PC-9 (cell line): Measurements from ENCODE around the gene CD36. TPM values are rescaled to one million over a fixed set of nuclear protein-coding genes. Genes with fewer than 3 reads are reported as not detected.

Experiments
- BruUV-seq: library from RNA; stranded (reverse); fragments of 400-500 nt; replicated peaks from 2 replicates; lab custom pipeline; 2021; lab: Mats Ljungman, UMichigan
- CTCF ChIA-PET: fragments of 300-600 bp; sonication (Branson Sonifier 250); formaldehyde crosslinking; loops from one replicate; lab custom pipeline; 2022; ENCODE audit warnings: antibody characterized with exemption; lab: Charles Lee
- POLR2A ChIA-PET: fragments of 300-600 bp; sonication (Branson Sonifier 250); formaldehyde crosslinking; loops from one replicate; lab custom pipeline; 2022; ENCODE audit warnings: antibody characterized with exemption; ENCODE audit not compliant: unreplicated experiment; lab: Charles Lee
- DNase-seq, 2 experiments: peaks; one replicate each; pipeline versions ENCODE4 v3.0.0 to v3.0.0-alpha.2; 2015 to 2022; ENCODE audit warnings: mixed read lengths in 1 of 2
- H2AFZ ChIP-seq: fragments of 200-600 bp; sonication (generic); 2 replicates; pipeline ENCODE4 v1.8.1; 2017; ENCODE audit warnings: antibody characterized with exemption
- H3F3A ChIP-seq: fragments of 200-600 bp; sonication (generic); 2 replicates; pipeline ENCODE4 v1.8.1; 2017; ENCODE audit warnings: antibody characterized with exemption, mild to moderate bottlenecking, low read depth; ENCODE audit not compliant: insufficient read depth
- H3K27ac ChIP-seq: fragments of 200-600 bp; sonication (generic); 2 replicates; pipeline ENCODE4 v1.6.1; 2016; ENCODE audit warnings: mixed run types
- H3K27me3 ChIP-seq: fragments of 200-600 bp; sonication (generic); 2 replicates; pipeline ENCODE4 v1.6.1; 2016; ENCODE audit warnings: low read depth, mixed run types; ENCODE audit not compliant: insufficient read depth
- H3K36me3 ChIP-seq: fragments of 200-600 bp; sonication (generic); 2 replicates; pipeline ENCODE4 v1.6.1; 2016; ENCODE audit warnings: low read depth, mixed run types
- H3K4me1 ChIP-seq: fragments of 200-600 bp; sonication (generic); replicated peaks from 2 replicates; pipeline ENCODE4 v1.6.1; 2016; ENCODE audit warnings: mixed run types; ENCODE audit not compliant: insufficient read depth
- H3K4me2 ChIP-seq: fragments of 200-600 bp; sonication (generic); 2 replicates; pipeline ENCODE4 v1.6.1; 2017; ENCODE audit warnings: mixed run types
- H3K4me3 ChIP-seq: fragments of 200-600 bp; sonication (generic); 2 replicates; pipeline ENCODE4 v1.6.1; 2016; ENCODE audit warnings: mixed run types
- H3K79me2 ChIP-seq: fragments of 200-600 bp; sonication (generic); 2 replicates; pipeline ENCODE4 v1.6.1; 2017; ENCODE audit warnings: low read depth, mixed run types
- H3K9me2 ChIP-seq: fragments of 200-600 bp; sonication (generic); 2 replicates; pipeline ENCODE4 v1.8.1; 2017; ENCODE audit warnings: mild to moderate bottlenecking; ENCODE audit not compliant: insufficient read depth
- H3K9me3 ChIP-seq: fragments of 200-600 bp; sonication (generic); 2 replicates; pipeline ENCODE4 v1.8.1; 2016; ENCODE audit warnings: low read depth; ENCODE audit not compliant: insufficient read depth
- H4K20me1 ChIP-seq: fragments of 200-600 bp; sonication (generic); 2 replicates; pipeline ENCODE4 v1.8.1; 2017; ENCODE audit not compliant: insufficient read depth
- EZH2 ChIP-seq: fragments of 200-600 bp; sonication (generic); IDR thresholded peaks from 2 replicates; pipeline ENCODE4 v1.8.0; 2017; ENCODE audit warnings: antibody characterized with exemption, low read depth
- intact Hi-C: fragments of 100-400 bp; cut with micrococcal nuclease; formaldehyde crosslinking; loops from one replicate; pipeline ENCODE4 v1.10.0; 2022; ENCODE audit not compliant: unreplicated experiment
- total RNA-seq: library from RNA; stranded (reverse); gene quantifications from 2 replicates; pipeline ENCODE4 v1.2.3, GENCODE V29; 2021
- TF ChIP-seq, protein P1 (sequence below): fragments of 200-600 bp; sonication (generic); conservative IDR thresholded peaks from 2 replicates; pipeline ENCODE4 v1.6.1; 2017; ENCODE audit warnings: mixed run types, antibody characterized with exemption, mild to moderate bottlenecking, moderate library complexity

CD36 gene
- total RNA-seq, 1 experiment from 2014 or later: 0.28 TPM

DNA sequence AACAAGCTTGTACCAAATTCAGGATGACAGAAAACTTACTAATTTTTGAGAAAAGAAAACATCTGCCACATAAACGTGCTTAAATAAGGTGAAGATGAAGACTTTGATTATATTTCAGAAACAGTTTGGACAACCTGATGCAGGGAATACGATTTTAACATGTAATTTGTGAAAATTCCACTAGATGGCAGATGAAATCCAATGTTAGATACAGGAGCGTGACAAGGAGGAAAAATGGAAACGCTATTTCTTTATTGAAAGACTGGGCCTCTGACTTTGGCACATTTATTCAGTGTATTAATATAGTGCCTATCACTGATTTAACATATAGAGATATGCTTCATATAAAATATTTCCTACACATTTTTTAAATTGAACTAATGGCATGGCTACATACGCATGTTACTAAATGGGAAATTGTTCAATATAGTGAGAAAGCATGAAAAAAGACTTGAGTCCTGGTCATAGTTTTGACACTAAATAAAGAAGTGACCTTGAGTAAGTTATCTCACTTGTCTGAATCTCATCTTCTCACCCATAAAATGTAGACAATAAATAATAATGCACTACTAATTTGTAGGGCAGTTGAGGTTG is 60.7 kb downstream of the CD36 start:
- no peaks in the 10 kb centered on the region for H3K27me3 ChIP-seq
- H3K9me3 ChIP-seq: no peaks in the 10 kb centered on the region
- H3K36me3 ChIP-seq: no peaks in the 10 kb centered on the region
- no peak overlapping the region for H3K4me3 ChIP-seq
- DNase-seq: peak in 1 of 2 experiments; percentile 62
- intact Hi-C loops: loop anchor here (1.0 to 5.0 kb wide), 5 partner anchors 33 to 771 kb away; partner anchors contain the start of gene SEMA3C
- ChIA-PET POLR2A (interaction anchor here (0.7 kb wide), 1 partner anchor 220 kb away, joined by 6 read pairs; no protein-coding TSS in a partner anchor), CTCF (no interaction called here)
- no peaks in the 10 kb centered on the region for H3K79me2 ChIP-seq
- H3K27ac ChIP-seq: no peak overlapping the region
- H3F3A ChIP-seq: no peaks in the 10 kb centered on the region
- H3K9me2 ChIP-seq: no peaks in the 10 kb centered on the region
- no peak for TF ChIP-seq EZH2
- TF ChIP-seq, protein P1, sequence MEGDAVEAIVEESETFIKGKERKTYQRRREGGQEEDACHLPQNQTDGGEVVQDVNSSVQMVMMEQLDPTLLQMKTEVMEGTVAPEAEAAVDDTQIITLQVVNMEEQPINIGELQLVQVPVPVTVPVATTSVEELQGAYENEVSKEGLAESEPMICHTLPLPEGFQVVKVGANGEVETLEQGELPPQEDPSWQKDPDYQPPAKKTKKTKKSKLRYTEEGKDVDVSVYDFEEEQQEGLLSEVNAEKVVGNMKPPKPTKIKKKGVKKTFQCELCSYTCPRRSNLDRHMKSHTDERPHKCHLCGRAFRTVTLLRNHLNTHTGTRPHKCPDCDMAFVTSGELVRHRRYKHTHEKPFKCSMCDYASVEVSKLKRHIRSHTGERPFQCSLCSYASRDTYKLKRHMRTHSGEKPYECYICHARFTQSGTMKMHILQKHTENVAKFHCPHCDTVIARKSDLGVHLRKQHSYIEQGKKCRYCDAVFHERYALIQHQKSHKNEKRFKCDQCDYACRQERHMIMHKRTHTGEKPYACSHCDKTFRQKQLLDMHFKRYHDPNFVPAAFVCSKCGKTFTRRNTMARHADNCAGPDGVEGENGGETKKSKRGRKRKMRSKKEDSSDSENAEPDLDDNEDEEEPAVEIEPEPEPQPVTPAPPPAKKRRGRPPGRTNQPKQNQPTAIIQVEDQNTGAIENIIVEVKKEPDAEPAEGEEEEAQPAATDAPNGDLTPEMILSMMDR: peak; percentile 93
- no peak overlapping the region for H2AFZ ChIP-seq
- BruUV-seq: no TSS peak
- H3K4me2 ChIP-seq: no peak overlapping the region
- no peaks in the 10 kb centered on the region for H3K4me1 ChIP-seq
- no peaks in the 10 kb centered on the region for H4K20me1 ChIP-seq

DNA sequence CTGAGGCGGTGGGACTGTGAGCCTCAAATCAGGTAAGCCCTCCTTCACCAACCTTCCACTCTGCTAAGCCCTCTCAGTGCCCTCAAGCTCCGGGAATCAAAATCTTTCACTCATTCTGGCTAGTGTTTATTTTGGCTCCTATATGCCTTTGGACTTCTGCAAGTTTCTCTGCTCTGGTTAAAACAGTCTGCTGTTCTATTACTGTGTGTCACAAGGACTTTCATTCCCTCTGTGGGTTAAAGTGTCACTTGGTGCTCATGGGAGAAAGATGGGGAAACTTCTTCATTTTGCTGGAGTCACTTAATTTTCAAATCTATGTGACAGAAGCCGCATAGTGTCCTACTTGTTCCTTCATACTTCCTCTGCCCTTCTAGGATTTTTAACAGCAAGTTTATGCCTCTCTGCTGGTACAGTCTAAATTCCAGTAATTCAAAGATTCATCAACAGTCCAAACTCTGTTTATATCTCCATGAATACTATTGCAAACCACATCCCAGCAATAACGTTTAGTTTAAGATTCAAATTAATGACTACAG is 61.3 kb downstream of the CD36 start:
- no TSS peak for BruUV-seq
- H4K20me1 ChIP-seq: no peaks in the 10 kb centered on the region
- no peak overlapping the region for H2AFZ ChIP-seq
- intact Hi-C loops: loop anchor here (1.0 to 5.0 kb wide), 5 partner anchors 33 to 771 kb away; partner anchors contain the start of gene SEMA3C
- H3K27ac ChIP-seq: no peak overlapping the region
- H3K27me3 ChIP-seq: no peaks in the 10 kb centered on the region
- no peaks in the 10 kb centered on the region for H3K79me2 ChIP-seq
- no peaks in the 10 kb centered on the region for H3K36me3 ChIP-seq
- no peak for DNase-seq
- no peak for TF ChIP-seq EZH2
- no peak overlapping the region for H3K4me3 ChIP-seq
- ChIA-PET POLR2A (no interaction called here), CTCF (no interaction called here)
- no peaks in the 10 kb centered on the region for H3K4me1 ChIP-seq
- H3K9me2 ChIP-seq: no peaks in the 10 kb centered on the region
- no peaks in the 10 kb centered on the region for H3K9me3 ChIP-seq
- H3K4me2 ChIP-seq: no peak overlapping the region
- H3F3A ChIP-seq: no peaks in the 10 kb centered on the region

DNA sequence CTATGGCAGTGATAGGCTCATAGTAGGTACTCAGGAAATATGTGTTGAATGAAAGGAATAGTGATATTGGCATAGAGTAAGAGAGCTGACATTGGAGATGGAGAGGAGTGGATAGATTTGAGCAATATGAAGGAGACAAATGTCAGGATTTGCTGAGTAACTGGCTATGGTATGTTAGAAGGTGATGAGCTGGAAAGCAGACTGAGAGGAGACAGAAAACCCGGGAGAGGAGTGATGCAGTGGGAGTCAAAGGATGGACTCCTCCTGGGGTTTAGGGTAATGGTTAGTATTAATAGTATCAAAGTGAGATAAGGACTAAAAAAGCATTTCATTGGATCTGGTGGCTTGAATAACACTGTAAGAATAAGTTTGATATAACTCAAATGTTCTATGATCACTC is 64.8 kb downstream of the CD36 start:
- Histone ChIP-seq H3K4me1 (no peaks in the 10 kb centered on the region), H3K36me3 (no peaks in the 10 kb centered on the region), H3K79me2 (no peaks in the 10 kb centered on the region), H3K27me3 (no peaks in the 10 kb centered on the region), H3K27ac (no peak overlapping the region), H4K20me1 (no peaks in the 10 kb centered on the region), H3K9me3 (no peaks in the 10 kb centered on the region), H3K4me2 (no peak overlapping the region), H2AFZ (no peak overlapping the region), H3K4me3 (no peak overlapping the region), H3K9me2 (no peaks in the 10 kb centered on the region), H3F3A (no peaks in the 10 kb centered on the region)
- POLR2A ChIA-PET: no interaction called here
- BruUV-seq: no TSS peak
- CTCF ChIA-PET: interaction anchor here (0.6 kb wide), 1 partner anchor 760 kb away, joined by 4 read pairs; no protein-coding TSS in a partner anchor
- TF ChIP-seq, protein P1: no peak
- TF ChIP-seq EZH2: no peak
- intact Hi-C loops: no loop called here
- no peak for DNase-seq
